Measurements from ENCODE around the gene ANKRD33B. TPM values are rescaled to one million over a fixed set of nuclear protein-coding genes. Genes with fewer than 3 reads are reported as not detected.

The ANKRD33B gene
- total RNA-seq, 1 donor from 2014 or later = 22.6 TPM

GRCh38 chr5:10691826-10692785 is 128.2 kb downstream of the ANKRD33B start:
- ATAC-seq (no peak), DNase-seq (ENCODE audit: low spot score) (no peak)
- intact Hi-C loops (cut with DNase I) = no loop called here

- ATAC-seq (peak; percentile 90), DNase-seq (ENCODE audit: low spot score) (peak; percentile 81)
- intact Hi-C loops (cut with DNase I) = no loop called here
Observed at GRCh38 chr5:10695055-10695649, 131.3 kb downstream of the ANKRD33B start.

- no peak for DNase-seq (ENCODE audit: low spot score)
- ATAC-seq = no peak
- intact Hi-C loops (cut with DNase I) = no loop called here
Observed at GRCh38 chr5:10695759-10696543, 132.1 kb downstream of the ANKRD33B start.

GRCh38 chr5:10699281-10699874 is 135.5 kb downstream of the ANKRD33B start:
- DNase-seq (ENCODE audit: low spot score) = no peak
- intact Hi-C loops (cut with DNase I) = no loop called here
- ATAC-seq = no peak

- intact Hi-C loops (cut with DNase I) = no loop called here
- DNase-seq (ENCODE audit: low spot score) (no peak), ATAC-seq (no peak)
Observed at GRCh38 chr5:10699987-10700386, 136.1 kb downstream of the ANKRD33B start.

GRCh38 chr5:10700516-10700915 is 136.6 kb downstream of the ANKRD33B start:
- intact Hi-C loops (cut with DNase I) = no loop called here
- ATAC-seq = no peak
- DNase-seq (ENCODE audit: low spot score) = no peak

GRCh38 chr5:10701567-10702039 is 137.7 kb downstream of the ANKRD33B start:
- ATAC-seq = peak; percentile 65
- no peak for DNase-seq (ENCODE audit: low spot score)
- intact Hi-C loops (cut with DNase I) = no loop called here

GRCh38 chr5:10702040-10702629 is 138.3 kb downstream of the ANKRD33B start:
- DNase-seq (ENCODE audit: low spot score) (no peak), ATAC-seq (peak; percentile 49)
- intact Hi-C loops (cut with DNase I) = no loop called here

GRCh38 chr5:10702911-10703491 is 139.1 kb downstream of the ANKRD33B start:
- intact Hi-C loops (cut with DNase I) = no loop called here
- DNase-seq (ENCODE audit: low spot score) (no peak), ATAC-seq (no peak)

- ATAC-seq (no peak), DNase-seq (ENCODE audit: low spot score) (no peak)
- intact Hi-C loops (cut with DNase I) = no loop called here
Observed at GRCh38 chr5:10703676-10704075, 139.8 kb downstream of the ANKRD33B start.

- intact Hi-C loops (cut with DNase I) = no loop called here
- ATAC-seq (no peak), DNase-seq (ENCODE audit: low spot score) (no peak)
Observed at GRCh38 chr5:10704949-10705621, 141.2 kb downstream of the ANKRD33B start.

- ATAC-seq (no peak), DNase-seq (ENCODE audit: low spot score) (no peak)
- intact Hi-C loops (cut with DNase I) = no loop called here
Observed at GRCh38 chr5:10705747-10706146, 141.9 kb downstream of the ANKRD33B start.

- DNase-seq (ENCODE audit: low spot score) (no peak), ATAC-seq (no peak)
- intact Hi-C loops (cut with DNase I) = no loop called here
Observed at GRCh38 chr5:10706326-10706725, 142.5 kb downstream of the ANKRD33B start.

Other genes starting within 250 kb of the ANKRD33B start
- gene MARCHF6, start 210.4 kb upstream of the ANKRD33B start, total RNA-seq = 174 TPM
- gene ROPN1L, start 122.2 kb upstream of the ANKRD33B start, total RNA-seq = 0.94 TPM
- 65.4 TPM for gene DAP, start 197.2 kb downstream of the ANKRD33B start, total RNA-seq

All from sciatic nerve (tissue), 2 donors.